Adipose tissue (tissue), 3 donors: Measurements from ENCODE around the gene CSRP2. TPM values are rescaled to one million over a fixed set of nuclear protein-coding genes. Genes with fewer than 3 reads are reported as not detected.

Experiments used
- H3K27ac ChIP-seq: one replicate; pipeline ENCODE4 v1.5.1; 2013; ENCODE audit warnings: low read depth, low read length
- WGBS, 3 donors: extraction: QIAGEN DNeasy Blood & Tissue Kit; methylation state at CpG; one replicate each; pipeline ENCODE4 v1.1.7; 2013; 5-methylcytosine and 5-hydroxymethylcytosine counted together
- polyA plus RNA-seq, 3 donors: library from polyadenylated mRNA; stranded (reverse); fragments of 200-250 nt; gene quantifications; one replicate each; pipeline ENCODE4 v1.2.3, GENCODE V29; 2013
- donor health status: healthy with polysubstance abuse.
- donor health status: Bipolar disorder and iron deficiency.
- donor health status: healthy.

Gene CSRP2
- polyA plus RNA-seq, 3 donors, result 10.8 to 52.7 (median 38.5) TPM

DNA sequence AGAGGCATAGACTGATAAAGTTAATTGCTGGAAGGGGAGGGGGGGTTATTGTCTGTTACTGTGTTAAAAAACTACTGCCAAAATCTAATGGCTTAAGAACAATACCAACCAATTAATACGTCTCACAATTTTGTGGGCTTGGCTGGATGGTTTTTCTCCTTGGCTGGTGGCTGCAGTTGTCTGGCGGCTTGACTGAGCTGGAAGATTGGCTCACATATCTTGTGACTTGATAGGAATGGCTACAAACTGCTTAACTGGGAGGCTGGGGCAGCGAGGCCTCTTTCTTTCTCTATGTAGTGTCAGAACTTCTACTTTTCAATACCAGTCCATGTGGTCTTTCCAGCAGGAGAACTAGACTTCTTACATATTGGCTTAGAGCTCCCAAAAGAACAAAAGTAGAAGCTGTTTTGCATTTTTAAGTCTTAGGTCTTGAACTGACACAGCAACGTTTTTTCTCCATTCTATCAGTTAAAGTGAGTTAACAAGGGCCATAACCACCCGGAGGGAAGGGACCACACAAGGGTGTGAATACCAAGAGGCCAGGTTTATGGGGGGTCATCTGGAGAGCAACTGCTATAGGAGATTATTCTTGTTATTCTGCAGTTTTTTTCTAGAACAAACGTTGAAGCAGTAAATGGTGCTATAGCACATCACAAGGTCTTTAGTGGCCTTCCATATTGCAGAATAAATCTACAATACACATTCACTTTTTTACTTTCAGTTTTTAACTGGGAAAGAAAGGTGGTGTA is 68.0 kb downstream of the CSRP2 start:
- WGBS, 3 donors, result 72 to 75% (median 72%) methylated on average over 6 of the region's 6 CpGs
- no peak overlapping the region for H3K27ac ChIP-seq

Other genes starting within 250 kb of the CSRP2 start
- 10 to 100 TPM in 1 of 3 donors, 1 to 10 TPM in 2; 7.3 to 13.4 (median 8.4) TPM for gene ZDHHC17, start 114.9 kb downstream of the CSRP2 start, polyA plus RNA-seq
- gene E2F7, start 186.6 kb upstream of the CSRP2 start, polyA plus RNA-seq, result under 1 TPM in 2 of 3 donors, not detected in 1; 0.01 to 0.03 TPM